Measurements from ENCODE around the gene MAPK8IP1. TPM values are rescaled to one million over a fixed set of nuclear protein-coding genes. Genes with fewer than 3 reads are reported as not detected.

MAPK8IP1 gene
- polyA plus RNA-seq, 1 donor from 2014 or later = 58.8 TPM

GRCh38 chr11:45889966-45890365 is 4.5 kb downstream of the MAPK8IP1 start:
- no peak overlapping the region for H3K9ac ChIP-seq (ENCODE audit: low read length)
- no peaks in the 10 kb centered on the region for H3K9me3 ChIP-seq (ENCODE audit: low read length)
- H2AFZ ChIP-seq (ENCODE audit: low read depth, low read length) = no peak overlapping the region
- no peaks in the 10 kb centered on the region for H3K27me3 ChIP-seq (ENCODE audit: insufficient read depth, low read depth, low read length)
- H3K36me3 ChIP-seq (ENCODE audit: insufficient read depth, low read length) = no peaks in the 10 kb centered on the region
- no peaks in the 10 kb centered on the region for H3F3A ChIP-seq (ENCODE audit: insufficient read depth, low read length, poor library complexity, severe bottlenecking)
- H3K4me2 ChIP-seq (ENCODE audit: low read length) = no peak overlapping the region
- no peak overlapping the region for H3K27ac ChIP-seq (ENCODE audit: low read length)
- peaks cover 29% of the 10 kb centered on the region for H3K79me2 ChIP-seq (replicated peaks; ENCODE audit: insufficient read depth, low read length)
- TF ChIP-seq CTCF (IDR thresholded peaks at IDR 0.05; ENCODE audit: poor library complexity, severe bottlenecking) (no peak), EP300 (conservative IDR thresholded peaks at IDR 0.05; ENCODE audit: poor library complexity, severe bottlenecking) (no peak)
- no peak overlapping the region for H3K4me3 ChIP-seq (ENCODE audit: low read length)
- H4K20me1 ChIP-seq (ENCODE audit: insufficient read depth) = no peaks in the 10 kb centered on the region
- no peaks in the 10 kb centered on the region for H3K9me2 ChIP-seq (ENCODE audit: insufficient read depth, low read length)

GRCh38 chr11:45890886-45891550 is 5.6 kb downstream of the MAPK8IP1 start:
- TF ChIP-seq EP300 (conservative IDR thresholded peaks at IDR 0.05; ENCODE audit: poor library complexity, severe bottlenecking) (no peak), SMC3 (conservative IDR thresholded peaks at IDR 0.05; ENCODE audit: poor library complexity) (no peak), CTCF (IDR thresholded peaks at IDR 0.05; ENCODE audit: poor library complexity, severe bottlenecking) (no peak), EZH2 (IDR thresholded peaks at IDR 0.05; ENCODE audit: borderline replicate concordance, insufficient read depth, low read length, poor library complexity, severe bottlenecking) (no peak), POLR2AphosphoS5 (IDR thresholded peaks at IDR 0.05) (no peak)
- Histone ChIP-seq H3F3A (ENCODE audit: insufficient read depth, low read length, poor library complexity, severe bottlenecking) (no peaks in the 10 kb centered on the region), H3K9ac (ENCODE audit: low read length) (no peak overlapping the region), H2AFZ (ENCODE audit: low read depth, low read length) (no peak overlapping the region), H3K9me3 (ENCODE audit: low read length) (no peaks in the 10 kb centered on the region), H3K27ac (ENCODE audit: low read length) (no peak overlapping the region), H4K20me1 (ENCODE audit: insufficient read depth) (no peaks in the 10 kb centered on the region), H3K4me2 (ENCODE audit: low read length) (no peak overlapping the region), H3K27me3 (ENCODE audit: insufficient read depth, low read depth, low read length) (no peaks in the 10 kb centered on the region), H3K9me2 (ENCODE audit: insufficient read depth, low read length) (no peaks in the 10 kb centered on the region), H3K36me3 (ENCODE audit: insufficient read depth, low read length) (no peaks in the 10 kb centered on the region), H3K4me3 (ENCODE audit: low read length) (no peak overlapping the region), H3K79me2 (replicated peaks; ENCODE audit: insufficient read depth, low read length) (peaks cover 28% of the 10 kb centered on the region)

GRCh38 chr11:45892856-45893255 is 7.4 kb downstream of the MAPK8IP1 start:
- Histone ChIP-seq H3K79me2 (replicated peaks; ENCODE audit: insufficient read depth, low read length) (peaks cover 15% of the 10 kb centered on the region), H3K4me3 (ENCODE audit: low read length) (no peak overlapping the region), H2AFZ (ENCODE audit: low read depth, low read length) (no peak overlapping the region), H3K9me3 (ENCODE audit: low read length) (no peaks in the 10 kb centered on the region), H3K9me2 (ENCODE audit: insufficient read depth, low read length) (no peaks in the 10 kb centered on the region), H3K4me2 (ENCODE audit: low read length) (no peak overlapping the region), H3K27me3 (ENCODE audit: insufficient read depth, low read depth, low read length) (no peaks in the 10 kb centered on the region), H3K27ac (ENCODE audit: low read length) (no peak overlapping the region), H3K9ac (ENCODE audit: low read length) (no peak overlapping the region), H3F3A (ENCODE audit: insufficient read depth, low read length, poor library complexity, severe bottlenecking) (no peaks in the 10 kb centered on the region), H3K36me3 (ENCODE audit: insufficient read depth, low read length) (no peaks in the 10 kb centered on the region), H4K20me1 (ENCODE audit: insufficient read depth) (no peaks in the 10 kb centered on the region)
- TF ChIP-seq MXI1 (conservative IDR thresholded peaks at IDR 0.05; ENCODE audit: poor library complexity, severe bottlenecking) (no peak), CTCF (IDR thresholded peaks at IDR 0.05; ENCODE audit: poor library complexity, severe bottlenecking) (no peak), EZH2 (IDR thresholded peaks at IDR 0.05; ENCODE audit: borderline replicate concordance, insufficient read depth, low read length, poor library complexity, severe bottlenecking) (no peak), TAF1 (IDR thresholded peaks at IDR 0.05; ENCODE audit: low read depth) (no peak), REST (IDR thresholded peaks at IDR 0.05; ENCODE audit: borderline replicate concordance) (no peak), RAD21 (conservative IDR thresholded peaks at IDR 0.05) (no peak)
